ENCODE data around the gene MAP3K5.
"Not testable (repeated sequence)": the region's sequence is repeated elsewhere in the genome, so short reads cannot be mapped to it uniquely, and the experiment has no call there.

The MAP3K5 gene

DNA sequence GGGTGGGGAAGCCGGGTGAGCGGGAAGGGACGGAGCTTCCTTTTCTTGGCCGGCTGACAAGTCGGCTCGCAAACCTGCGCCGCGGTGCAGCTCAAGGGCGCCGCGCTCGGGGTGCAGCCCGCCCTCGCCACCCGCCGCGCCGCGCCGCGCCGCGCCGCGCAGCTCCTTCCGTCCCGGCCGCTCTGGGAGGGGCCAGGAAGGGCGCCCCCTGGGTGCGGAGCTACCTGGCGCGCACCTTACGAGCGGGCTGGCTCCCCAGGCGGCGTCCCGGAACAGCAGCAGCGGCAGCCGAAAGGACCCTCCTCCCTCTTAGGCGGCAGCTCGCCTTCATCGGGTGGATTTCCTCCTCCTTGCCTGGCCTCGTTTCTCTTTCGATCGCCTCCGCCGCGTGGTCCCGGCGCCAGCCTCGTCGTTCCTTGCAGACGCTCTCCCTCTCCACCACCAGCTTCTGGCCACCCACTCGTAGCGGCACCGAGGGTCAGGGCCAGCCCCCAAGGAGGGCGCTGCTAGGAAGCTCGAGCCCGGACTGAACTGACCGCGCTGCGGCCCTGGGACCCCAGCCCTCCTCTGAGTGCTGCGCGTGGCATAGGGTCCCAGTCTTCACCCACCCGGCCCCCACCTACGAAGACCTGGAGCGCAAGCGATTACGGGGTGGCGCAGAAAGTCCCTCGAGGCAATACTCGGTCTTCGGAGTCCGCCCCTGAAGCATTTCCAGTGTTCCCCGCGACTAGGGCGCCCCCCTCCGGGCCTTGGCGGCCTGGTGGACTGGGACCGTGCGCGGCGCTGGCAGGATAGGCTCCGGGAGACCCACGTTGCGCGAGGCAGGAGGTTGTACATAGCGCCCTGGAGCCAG lies at the start of gene MAP3K5:
TSS of gene MAP3K5 (minus strand) at position 68 of the 853 bp plus-strand sequence. CDS start 320 bp downstream, outside the sequence.
- peak; percentile 97 to 98 for DNase-seq

DNA sequence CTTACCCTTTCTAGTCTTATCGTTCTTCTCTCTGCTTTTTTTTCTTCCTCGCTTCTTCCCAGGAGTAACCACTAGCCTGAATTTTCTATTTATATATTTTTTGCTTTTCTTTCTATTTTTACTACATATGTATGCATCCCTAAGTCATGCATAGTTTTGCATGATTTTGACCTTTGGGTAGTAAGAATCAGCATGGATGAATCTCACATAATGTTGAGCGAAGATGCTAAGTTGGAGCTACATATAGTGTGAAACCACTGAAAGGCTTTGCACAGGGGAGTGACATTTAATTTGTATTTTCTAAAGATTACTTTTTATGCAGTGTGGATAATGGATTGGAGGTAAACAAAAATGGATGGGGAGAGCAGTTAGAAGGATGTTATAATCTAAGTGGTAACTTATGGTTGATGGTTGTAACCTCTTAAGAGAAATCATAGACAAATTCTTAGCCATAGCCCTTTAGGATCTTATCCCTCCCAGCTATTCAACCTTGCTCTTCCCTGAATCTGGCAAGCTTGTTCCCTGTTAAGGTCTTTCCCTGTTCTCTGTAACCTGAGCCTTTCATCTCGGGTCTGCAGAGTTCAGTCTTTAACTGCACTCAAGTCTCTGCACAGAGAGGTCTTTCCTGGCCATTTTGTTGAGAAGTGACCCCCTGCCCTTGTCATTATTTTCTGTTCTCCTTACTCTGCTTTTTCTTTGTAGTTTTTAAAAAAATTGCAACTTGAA lies 48.2 kb upstream of the MAP3K5 start:
- DNase-seq, result no peak

DNA sequence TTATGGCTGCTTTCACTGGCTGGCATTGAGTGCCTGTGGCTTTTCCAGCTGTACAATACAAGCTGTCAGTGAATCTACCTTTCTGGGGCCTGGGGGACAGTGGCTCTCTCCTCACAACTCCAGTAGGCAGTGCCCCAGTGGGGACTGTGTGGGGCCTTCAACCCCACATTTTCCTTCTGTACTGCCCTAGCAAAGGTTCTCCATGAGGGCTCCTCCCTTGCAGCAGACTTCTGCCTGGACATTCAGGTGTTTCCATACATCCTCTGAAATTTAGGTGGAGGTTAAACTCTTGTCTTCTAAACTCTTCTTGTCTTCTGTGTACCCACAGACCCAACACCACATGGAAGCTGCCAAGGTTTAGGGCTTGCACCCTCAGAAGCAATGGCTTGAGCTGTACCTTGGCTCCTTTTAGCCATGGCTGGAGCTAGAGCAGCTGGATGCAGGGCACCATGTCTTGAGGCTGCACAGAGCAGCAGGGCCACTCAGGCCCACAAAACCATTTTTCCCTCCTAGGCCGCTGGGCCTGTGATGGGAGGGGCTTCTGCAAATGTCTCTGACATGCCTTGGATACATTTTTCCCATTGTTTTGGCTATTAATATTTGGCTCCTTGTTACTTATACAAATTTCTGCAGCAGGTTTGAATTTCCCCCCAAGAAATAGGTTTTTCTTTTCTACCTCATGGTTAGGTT lies 39.7 kb upstream of the MAP3K5 start:
- DNase-seq, result no peak

DNA sequence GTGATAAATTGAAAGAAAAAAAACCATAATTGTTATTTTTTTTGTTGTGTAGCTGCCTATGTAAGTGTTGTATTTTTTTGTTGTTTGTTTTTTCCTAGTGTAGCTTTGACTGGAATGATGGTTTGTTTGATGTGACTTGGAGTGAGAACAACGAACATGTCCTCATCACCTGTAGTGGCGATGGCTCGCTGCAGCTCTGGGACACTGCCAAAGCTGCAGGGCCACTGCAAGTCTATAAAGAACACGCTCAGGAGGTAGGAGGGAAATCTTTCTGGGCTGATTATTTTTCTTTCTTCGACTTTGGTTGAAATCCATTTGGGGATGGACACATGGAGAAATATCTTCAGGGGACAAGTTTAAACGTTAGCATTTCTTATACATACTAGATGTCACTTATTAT lies 33.9 kb upstream of the MAP3K5 start:
- DNase-seq, result no peak

DNA sequence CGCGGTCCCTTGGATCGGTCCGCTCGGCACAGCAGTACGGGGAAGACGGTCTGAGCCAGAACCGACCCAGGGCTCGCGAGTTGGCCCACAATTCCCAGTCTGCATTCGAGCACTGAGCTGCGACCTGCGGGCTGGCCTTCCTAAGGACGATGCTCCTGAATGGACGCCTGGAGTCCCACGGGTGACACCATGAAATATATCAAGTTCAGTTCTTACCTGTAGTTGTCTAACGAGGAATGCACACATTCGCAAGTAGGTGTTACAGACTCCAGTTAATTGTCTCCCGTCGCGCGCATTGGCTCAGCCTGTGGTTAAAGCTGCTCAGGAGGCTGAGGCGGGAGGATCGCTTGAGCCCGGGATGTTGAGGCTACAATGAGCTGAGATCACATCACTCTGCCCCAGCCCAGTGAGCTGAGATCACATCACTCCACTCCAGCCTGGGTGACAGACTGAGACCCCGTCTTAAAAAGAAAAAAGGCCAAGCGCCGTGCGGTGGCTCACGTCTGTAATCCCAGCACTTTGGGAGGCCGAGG lies 30.9 kb upstream of the MAP3K5 start:
- no peak for DNase-seq

DNA sequence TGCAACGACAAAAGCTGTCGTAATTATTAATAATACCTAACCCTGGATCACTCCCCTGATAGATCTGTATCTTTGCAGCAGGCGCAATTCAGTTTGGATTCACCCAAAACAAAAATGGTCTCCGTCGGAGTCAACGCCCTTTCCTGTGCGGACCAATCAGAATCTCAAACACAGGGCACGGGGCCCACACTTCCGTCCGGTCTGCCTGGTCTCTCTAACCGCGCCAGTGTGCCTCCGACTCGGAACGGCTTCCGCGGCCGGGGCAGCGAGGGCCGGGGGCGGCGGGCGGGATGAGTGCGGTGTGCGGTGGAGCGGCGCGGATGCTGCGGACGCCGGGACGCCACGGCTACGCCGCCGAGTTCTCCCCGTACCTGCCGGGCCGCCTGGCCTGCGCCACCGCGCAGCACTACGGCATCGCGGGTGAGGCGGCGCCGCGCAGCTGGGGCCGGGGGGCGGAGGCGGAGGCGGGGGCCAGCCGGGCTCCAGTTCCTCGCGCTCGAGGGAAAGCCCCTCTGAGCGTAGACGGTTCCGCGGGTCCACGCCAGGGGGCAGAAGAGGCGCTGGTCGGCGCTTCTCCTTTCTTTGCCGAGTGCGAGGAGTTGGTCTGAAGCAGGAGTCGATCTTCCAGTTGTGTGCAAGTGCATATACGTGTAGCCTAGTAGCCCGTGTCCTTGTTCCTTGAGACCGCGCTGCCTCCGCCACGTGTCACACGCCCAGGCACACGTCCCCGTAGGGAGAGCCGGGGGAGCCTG lies 30.3 kb upstream of the MAP3K5 start, which contains the start of gene PEX7:
TSS of gene PEX7 (plus strand) at position 217 of the 752 bp plus-strand sequence. CDS start at position 291, 74 bp downstream.
- DNase-seq, result peak; percentile 89 to 93

DNA sequence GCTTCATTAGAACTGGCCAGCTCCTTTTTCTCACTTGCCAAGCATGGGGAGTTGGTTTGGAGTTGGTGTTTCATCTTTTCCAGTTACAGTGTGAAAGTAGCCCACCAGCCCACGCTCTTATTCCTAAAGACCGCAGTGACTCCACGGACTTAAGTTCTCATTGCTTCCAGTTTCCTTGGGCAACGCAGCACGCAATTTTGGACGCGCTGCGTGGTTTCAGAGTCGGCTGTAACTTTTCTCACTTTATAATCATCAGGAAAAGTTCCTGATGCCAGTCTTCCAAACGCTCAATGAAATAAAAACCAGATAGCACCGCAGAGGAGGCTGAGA lies 29.7 kb upstream of the MAP3K5 start:
- peak; percentile 78 to 85 for DNase-seq

- no peak for DNase-seq
These were observed 28.3 kb upstream of the MAP3K5 start for GRCh38 chr6:136820561-136820960.

DNA sequence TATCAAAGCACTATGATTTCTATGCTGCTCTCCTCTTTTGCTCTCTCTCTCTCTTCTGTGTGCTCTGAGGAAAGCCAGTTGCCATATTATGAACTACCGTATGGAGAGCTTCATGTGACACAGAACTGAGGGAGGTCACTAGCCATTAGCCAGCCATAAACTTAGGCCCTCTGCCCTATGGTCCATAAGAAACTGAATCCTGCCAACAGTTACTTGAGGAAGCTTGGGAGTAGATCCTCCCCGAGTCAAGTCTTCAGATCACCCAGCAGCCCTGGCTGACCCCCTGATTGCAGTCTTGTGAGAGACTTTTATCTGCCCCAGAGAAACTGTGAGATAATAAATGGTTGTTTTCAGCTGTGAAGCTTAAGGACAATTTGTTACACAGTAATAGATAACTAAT lies 24.4 kb upstream of the MAP3K5 start:
- DNase-seq, result no peak

GRCh38 chr6:136815608-136816007 lies 23.3 kb upstream of the MAP3K5 start:
- DNase-seq, result not testable (repeated sequence)

GRCh38 chr6:136812174-136812573 lies 19.9 kb upstream of the MAP3K5 start:
- no peak for DNase-seq

DNA sequence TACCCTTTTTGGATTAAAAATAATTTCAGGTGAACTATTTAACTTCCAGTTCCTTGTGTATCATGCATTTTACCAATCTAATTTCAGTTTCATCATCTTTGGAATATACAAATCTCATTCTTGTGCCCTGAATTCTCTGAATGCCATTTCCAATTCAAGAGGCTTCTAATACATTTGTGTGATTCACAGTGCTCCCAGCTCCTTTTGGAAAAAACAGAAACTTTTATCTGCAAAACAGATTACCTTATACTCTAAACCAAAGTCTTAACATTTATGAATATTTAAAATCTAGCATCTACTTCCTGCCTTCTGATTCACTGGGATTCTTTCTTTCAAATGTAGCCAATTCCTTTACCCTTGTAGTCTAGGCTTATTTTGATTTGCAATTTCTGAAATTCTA lies 19.0 kb upstream of the MAP3K5 start:
- DNase-seq, result no peak

DNA sequence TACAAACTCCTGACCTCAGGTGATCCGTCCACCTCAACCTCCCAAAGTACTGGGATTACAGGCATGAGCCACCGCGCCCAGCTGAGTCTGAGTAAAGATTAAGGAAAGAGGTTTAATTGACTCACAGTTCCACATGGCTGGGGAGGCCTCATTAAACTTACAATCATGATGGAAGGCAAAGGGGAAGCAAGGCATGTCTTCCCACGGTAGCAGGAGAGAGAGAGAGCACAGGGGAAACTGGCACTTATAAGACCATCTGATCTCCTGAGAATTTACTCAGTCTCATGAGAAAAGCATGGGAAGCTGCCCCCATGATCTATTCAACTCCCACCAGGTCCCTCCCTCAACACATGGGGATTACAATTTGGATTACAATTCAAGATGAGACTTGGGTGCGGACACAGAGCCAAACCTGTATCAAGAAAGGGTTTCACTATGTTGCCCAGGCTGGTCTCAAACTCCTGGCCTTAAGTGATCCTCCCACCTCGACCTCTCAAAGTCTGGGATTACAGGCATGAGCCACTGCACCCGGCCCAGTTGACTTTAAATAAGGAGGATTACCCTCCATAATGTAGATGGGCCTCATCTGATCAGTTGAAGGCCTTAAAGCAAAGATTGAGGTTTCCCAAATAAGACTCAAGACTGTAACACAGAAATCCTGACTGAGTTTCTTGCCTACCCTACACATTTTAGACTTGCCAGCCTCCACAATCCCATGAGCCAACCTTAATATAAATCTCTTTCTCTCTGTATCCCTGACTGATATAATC lies 17.0 kb upstream of the MAP3K5 start:
- no peak for DNase-seq

DNA sequence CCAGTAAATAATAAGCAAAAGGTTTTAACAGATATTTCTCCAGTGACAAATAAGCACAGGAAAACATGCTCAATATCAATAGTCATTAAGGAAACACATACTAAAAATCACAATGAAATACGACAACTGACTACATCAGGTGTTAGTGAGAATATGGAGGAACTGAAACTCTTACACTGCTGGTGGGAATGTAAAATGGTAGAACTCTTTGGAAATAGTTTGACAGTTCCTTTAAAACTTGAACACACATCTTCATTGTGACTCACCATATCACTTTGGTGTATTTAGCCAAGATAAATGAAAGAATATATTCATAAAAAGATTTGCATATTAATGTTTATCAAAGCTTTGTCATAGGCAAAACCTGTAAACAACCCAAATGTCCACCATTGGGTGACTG lies 11.3 kb upstream of the MAP3K5 start:
- DNase-seq, result no peak

GRCh38 chr6:136801581-136801980 lies 9.3 kb upstream of the MAP3K5 start:
- no peak for DNase-seq

- no peak for DNase-seq
These were observed 5.8 kb upstream of the MAP3K5 start for GRCh38 chr6:136798044-136798443.

DNA sequence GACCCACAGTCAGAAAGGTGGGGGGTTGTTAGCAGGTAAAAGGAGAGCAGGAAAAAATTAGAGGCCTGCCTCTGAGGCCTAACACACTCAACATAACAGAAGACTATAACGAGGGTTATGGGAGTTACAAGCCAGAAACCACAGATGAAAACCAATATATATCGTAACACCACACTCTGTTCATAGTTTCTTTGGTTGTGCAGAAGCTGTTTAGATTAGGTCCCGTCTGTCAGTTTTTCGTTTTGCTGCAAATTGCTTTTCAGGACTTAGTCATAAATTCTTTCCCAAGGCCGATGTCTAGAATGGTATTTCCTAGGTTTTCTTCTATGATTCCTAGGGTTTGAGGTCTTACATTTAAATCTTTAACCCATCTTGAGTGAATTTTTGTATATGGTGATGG lies 3.7 kb upstream of the MAP3K5 start:
- DNase-seq, result no peak

DNA sequence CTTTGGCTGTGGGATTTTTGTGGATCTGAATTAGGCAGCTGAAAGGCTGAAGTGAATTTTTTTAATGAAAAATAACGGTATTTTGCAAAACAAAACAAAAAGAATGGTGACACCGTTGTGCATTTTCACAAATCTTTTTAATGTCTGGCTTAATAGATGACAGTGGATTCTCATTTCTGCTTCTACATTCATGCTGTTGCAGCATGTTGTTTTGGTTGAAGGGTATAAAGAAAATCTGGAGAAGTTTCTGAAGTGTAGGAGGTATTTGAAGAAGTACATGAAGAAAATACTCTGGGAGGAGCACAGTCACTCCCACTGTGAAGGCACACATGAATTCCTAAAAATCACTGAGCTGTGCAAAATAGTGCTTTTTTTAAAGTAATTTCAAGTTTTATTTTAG lies 3.1 kb upstream of the MAP3K5 start:
- DNase-seq, result no peak

DNA sequence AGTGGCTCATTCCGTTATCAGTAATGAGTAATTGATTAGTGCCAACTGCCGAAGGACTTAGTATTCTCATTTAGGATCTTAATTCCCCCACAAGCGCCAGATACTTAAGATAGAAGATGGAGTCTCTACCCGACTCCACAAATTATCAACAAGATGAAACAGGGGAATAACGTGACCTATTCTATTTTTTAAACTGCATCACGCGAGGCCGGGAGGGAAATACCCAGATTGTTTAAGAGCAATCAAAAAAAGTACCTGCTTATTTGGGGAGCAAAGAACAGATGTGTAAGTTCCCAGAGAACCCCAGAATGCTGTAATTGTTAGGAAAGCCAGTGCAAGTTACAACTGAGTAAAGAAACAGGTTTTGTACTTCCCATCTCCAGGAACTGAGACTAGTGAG lies 1.1 kb upstream of the MAP3K5 start:
- no peak for DNase-seq

DNA sequence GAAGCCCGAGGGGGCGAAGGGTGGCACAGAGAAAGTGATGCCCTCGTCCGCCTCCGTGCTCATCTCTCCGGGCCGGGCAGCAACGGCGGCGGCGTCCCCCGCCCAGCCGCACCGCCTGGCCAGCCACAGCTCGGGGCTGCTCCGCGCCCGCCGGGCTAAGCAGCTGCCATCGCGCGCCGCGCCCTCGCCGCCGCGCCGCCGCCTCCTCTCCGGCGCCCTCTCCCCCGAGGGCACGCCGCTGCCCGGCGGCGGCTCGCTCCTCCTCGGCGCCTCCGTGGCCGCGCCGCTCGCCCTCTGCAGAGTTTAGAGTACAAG lies 225 bp downstream of the MAP3K5 start:
- peak in 1 of 2 experiments; percentile 63 for DNase-seq

DNA sequence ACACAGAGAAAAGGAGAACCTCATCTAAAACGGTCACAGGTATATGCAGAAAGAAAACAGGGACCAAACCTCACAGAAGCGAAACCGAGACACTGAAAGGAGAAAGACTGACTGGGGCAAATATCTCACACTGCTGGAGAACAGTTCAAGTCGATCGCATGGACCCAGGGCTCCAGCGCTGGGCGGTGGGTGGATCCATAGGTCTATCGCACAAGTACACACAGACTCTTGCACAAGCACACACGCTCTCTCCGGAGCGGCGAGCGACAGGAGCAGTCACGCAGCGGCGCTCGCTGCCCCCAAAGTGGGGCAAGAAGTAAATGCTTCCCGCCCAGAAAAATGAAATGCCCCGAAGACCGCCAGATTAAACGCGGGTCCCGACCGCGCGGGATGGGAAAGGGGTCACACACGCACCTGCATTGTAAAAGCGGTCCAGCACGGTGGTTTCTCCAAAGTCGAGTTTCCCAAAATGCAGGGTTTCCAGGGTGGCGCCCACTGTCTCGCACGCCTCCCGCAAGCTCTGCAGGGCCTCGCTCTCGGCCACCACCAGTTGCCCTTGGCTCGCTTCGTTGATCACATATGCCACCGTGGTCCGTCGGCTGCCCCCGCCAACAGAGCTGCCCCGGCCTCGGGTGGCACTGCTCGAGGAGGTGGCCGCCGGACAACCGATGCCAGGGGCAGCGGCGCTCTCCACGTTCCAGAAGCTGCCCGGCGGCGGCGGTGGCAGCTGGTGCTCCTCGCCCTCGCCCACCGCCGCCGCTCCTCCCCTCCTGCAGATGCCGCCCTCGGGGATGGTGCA lies 782 bp downstream of the MAP3K5 start:
- peak; percentile 75 to 80 for DNase-seq
